RCC 7860 (cell line): Measurements from ENCODE around the gene CABLES1.

ENCODE experiments used
- DNase-seq: peaks from one replicate; pipeline ENCODE4 v3.0.0-alpha.2; 2015; ENCODE audit warnings: low spot score
- FAIRE-seq: peaks from 2 replicates; lab custom pipeline; 2012; peaks lifted over from hg19 to GRCh38; lab: Jason Lieb, UNC

The CABLES1 gene

DNA sequence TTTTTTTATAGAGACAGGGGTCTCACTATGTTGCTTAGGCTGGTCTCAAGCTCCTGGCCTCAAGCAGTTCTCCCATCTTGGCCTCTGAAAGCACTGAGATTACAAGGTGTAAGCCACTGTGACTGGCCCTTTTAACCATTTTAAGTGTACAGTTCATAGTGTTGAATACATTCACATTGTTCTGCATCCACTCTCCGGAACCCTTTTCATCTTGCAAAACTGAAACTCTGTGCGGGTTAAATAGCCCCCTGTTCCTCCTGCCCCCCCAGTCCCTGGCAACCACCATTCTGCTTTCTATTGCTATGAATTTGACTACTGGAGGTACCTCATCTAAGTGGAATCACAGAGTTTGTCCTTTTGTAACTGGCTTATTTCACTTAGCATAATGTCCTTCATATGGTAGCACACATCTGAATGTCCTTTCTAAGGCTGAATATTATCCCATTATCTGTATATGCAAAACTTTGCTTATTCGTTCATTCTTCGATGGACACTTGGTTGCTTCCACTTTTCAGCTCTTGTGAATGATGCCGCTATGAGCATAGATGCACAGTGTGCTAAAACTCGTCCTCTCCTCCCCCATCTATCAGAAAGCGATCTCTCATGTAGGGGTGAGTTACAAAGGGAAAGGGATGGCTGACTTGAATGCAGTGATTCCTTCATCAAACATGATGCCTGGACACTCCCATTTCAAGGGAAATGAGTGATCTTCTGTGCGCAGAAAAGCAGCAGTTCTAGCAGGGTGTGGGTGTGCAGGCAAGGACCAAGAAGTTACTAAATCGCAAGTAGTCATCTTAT is 30.2 kb downstream of the CABLES1 start:
- DNase-seq (no peak), FAIRE-seq (no peak)

DNA sequence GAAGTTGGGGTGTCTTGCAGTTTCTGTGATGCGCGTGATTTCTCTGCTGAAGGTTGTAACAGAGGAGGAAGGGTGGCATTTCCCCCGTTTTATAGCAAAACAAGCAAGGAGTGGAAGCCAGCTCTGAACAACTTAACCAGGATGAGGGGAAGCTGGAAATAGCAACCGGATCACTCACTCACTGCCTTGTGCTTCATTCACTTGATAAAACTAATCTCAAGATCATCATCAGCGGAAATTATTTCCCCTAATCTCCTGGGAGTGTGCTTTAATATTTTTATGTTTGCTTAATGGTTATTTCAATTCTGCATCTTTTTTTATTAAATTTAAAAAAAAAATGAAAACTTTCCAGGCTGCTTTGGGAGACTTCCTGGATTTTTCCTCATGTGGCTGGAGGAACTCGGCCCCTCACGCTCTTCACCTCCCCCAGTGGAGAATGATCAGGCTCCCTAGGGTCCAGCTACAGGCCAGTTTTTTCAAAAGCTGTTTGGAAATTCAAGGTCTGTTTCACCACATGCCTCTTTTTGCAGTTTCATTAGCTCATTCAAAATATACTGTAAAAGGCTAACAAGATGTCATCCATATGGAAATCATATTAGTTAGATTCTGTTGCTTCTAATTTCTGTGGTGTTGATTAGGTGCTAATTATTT is 31.7 kb downstream of the CABLES1 start:
- no peak for FAIRE-seq

DNA sequence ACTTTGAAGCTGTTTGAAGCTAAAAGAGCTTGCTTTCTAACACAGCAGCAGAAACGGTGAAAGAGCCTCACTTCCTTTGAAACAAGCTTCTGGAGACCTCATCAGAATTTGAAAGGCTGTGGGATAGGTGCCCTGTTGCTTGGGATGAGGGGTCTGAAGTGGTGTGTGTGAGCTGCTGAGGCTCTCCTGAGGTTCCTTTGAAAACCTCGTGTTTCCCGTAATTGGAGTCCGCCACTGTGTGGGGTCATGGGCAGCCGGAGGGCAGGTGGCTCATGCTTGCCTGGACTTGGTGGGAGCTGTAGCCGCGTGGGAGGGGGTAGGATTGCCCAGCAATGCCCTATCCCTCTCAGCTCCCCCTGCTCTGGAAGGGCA is 34.4 kb downstream of the CABLES1 start:
- DNase-seq (no peak), FAIRE-seq (no peak)

More for the DNA sequence above, 31.7 kb downstream of the CABLES1 start:
- no peak for DNase-seq

DNA sequence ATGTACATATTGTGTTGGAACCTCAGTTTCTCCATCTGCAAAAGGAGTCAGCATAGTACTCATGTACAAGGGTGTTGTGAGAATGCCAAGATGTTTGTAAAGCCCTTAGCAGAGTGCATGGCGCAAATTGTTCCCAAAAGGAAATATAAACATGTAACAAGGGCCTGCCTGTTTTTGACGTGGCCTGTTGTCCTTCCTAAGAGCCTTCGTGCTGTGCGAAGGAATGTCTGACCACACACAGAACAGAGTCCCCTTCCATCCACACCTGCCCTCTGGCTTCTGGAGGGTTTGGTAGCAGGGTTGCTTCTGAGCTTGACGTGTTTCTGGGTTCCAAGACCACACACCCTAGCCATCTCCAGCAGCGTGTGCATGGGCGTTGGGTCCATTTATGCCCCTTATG is 34.9 kb downstream of the CABLES1 start:
- FAIRE-seq (no peak), DNase-seq (no peak)

DNA sequence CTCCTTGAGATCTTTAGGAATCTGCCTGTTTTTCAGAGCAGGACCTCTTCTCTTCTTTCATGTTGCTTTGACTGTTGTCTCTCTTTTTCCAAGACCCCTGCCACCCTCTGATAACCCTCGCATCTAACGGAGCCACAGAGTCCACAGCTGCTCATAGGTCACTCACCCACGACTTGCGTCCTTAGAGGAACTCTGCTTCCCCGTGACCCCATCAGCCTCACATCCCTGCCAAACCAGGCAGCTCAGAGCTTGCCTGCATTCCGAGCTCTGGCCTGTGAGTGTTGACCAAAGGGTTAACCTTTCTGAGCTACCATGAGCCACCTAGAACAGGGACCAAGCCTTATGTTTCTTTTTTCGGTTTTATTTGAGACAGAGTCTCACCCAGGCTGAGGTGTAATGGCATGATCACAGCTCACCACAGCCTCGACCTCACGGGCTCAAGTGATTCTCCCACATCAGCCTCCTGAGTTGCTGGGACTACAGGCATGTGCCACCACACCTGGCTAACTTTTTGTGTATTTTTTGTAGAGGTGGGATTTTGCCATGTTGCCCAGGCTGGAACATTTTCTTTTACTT is 36.4 kb downstream of the CABLES1 start:
- FAIRE-seq = no peak
- DNase-seq = no peak

DNA sequence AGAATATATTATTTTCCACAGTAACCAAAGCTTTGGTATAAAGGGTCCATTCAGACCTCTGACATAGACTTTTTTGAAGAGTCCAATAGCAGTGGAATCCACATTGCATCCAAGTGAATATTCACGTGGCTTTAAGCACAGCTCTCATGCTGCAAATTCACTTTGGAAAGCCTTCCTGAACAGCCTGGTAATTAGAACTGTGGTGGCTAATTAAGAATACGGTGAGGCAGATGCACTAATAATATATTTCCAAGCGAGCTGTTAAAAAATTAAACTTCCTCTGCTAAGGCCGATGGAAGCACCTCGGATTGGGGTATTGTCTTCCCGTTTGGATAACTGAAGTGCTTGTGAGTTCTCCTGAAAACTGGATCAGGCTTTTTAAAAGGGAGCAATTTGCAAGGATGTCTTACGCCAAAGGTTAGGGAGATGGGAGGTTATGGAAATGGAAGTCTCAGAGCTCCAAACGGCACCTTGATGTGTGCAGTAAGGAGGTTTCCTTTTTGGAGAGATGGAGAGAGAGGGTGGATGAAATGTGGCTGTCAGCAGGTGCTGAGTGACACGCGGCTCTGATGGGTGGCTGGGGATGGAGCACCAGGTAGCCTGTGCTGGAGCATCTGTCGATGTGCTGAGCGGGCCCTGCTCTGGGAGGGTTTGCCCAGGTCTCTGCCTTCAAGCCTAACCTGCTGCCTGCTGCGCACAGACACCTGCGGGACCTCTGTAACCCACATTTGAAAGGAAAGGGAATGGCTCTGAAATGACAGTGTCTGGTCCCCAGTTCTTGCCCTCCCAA is 37.5 kb downstream of the CABLES1 start:
- DNase-seq (no peak), FAIRE-seq (no peak)

DNA sequence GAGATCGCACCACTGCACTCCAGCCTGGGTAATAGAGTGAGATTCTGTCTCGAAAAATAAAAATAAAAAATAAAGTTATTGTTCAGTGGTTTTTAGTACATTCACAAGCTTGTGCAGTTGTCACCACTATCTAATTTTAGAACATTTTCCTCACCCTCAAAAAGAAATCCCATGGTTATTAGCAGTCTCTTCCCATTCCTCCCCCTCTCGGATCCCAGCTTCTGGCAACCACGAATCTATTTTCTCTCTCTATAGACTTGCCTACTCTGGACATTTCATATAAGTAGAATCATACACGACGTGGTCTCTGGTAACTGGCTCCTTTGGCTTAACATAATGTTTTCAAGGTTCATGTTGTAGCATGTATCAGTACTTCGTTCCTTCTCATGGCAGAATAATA is 38.6 kb downstream of the CABLES1 start:
- DNase-seq = no peak
- FAIRE-seq = no peak

DNA sequence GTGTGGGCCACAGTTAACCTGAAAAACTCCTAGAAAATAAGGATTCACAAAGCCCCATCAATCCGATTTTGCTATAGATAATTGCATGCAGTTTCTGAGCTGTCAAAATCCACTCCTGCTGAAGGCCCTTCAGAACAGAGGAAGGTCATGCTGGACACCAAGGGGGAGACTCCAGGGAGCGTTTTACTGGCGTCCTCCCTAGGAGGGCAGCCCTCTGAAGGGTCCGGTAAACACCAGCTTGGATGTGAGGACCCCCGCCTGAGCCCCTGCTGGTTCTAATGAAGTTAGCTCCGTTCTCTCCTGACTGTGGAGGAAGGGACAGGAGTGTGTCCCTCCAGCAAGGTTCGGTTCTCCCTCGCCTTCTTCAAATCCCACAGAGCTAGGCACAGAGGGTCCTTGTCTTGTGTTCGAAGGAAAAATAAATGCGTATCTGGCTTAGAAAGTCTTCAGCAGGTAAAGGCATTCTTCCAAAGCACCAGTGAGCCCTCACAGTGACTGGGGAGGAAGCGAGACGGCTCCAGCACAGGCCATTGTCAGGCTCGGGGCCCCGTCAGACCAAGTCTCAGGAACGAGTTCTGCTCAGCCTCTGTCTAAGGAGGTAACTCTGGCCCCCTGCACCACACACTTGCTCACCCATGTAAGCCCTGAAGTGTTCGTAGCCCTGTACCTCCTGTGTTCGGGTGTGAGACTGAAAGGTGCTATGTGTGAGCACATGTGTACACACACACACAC is 41.6 kb downstream of the CABLES1 start:
- DNase-seq (no peak), FAIRE-seq (no peak)

DNA sequence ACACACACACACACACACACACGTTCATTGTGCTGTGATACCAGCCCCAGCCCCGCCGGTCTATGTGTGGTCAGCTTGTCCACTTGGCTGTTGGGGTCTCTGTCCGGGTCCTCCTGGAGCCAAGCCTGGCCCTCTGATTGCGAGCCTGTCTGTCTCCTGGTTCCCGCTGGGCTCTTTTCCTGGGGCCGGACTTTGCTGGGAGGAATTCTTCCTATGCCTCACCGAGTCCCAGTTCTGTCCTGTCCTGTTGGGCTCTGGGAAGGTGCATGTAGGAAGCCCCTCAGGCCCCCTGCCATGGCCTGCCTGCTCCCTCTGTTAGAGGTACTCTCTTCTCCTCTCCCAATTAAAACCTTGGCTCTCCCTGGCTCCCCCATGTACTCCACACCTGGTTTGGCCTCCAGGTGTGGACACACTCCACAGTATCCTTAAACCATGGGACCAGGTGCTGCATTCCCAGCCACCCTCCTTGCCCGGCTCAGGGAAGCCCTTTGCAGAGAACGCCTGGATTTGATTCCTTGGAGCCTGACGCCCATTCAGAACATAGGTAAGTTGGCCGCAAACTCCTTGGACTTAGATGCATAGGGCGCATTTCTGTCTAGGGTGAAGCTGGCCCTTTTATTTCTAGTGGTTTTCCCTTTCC is 42.3 kb downstream of the CABLES1 start:
- no peak for FAIRE-seq

DNA sequence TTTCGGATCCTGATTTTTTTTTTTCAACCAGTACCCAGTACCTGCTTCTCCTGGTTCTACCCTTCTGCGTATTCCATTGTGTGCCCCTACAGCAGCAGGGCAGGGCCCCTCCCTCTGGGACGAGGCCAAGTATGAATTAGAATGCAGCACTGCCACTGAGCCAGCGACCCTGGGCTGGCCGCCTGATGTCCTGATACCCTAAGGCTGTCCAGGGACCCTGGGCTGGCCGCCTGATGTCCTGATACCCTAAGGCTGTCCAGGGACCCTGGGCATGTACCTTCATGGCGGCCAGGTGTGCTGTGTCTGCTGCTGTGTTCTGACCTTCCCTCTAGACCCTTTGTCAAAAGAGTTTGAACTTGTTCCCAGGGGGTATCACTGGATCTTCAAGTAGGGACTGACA is 42.9 kb downstream of the CABLES1 start:
- no peak for FAIRE-seq
- DNase-seq = no peak

More for the DNA sequence above, 42.3 kb downstream of the CABLES1 start:
- no peak for DNase-seq

DNA sequence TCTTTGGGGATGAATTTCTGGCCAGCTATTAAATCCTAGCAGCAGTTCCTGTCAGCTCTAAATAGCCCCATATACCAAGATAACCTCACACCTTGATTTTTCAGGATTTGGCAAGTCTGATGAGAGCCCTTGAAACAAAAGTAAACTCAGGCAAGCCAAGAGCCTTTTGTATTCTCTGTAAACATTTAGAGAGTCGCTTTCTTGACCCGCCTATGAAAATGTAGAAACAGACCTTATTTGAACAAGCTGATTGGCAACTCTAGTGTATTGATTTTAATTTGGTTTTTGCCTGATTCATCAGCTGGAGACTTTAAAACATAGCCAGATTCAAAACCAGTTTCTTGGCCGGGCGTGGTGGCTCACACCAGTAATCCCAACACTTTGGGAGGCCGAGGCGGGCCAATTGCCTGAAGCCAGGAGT is 43.4 kb downstream of the CABLES1 start:
- FAIRE-seq = no peak

DNA sequence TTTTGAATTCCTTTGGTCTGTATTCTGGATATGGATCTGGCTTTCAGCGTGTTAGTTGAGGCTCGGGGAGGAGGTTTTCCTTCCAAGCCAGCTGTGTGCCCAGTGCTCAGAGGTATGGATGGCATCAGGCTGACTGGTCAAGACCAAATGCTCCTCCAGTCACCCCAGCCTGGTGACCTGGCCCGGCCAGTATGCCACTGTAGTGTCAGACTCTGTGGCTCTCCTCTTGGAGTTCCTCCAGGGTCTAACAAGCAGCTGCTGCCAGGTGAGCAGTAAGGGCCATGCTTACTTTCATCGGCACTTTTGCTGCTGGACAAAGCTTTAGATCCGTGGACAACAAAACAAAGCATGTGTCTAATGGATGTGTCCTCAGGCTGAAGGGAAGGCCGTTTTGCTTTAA is 44.1 kb downstream of the CABLES1 start:
- FAIRE-seq (no peak), DNase-seq (no peak)

More for the DNA sequence above, 43.4 kb downstream of the CABLES1 start:
- DNase-seq = no peak

DNA sequence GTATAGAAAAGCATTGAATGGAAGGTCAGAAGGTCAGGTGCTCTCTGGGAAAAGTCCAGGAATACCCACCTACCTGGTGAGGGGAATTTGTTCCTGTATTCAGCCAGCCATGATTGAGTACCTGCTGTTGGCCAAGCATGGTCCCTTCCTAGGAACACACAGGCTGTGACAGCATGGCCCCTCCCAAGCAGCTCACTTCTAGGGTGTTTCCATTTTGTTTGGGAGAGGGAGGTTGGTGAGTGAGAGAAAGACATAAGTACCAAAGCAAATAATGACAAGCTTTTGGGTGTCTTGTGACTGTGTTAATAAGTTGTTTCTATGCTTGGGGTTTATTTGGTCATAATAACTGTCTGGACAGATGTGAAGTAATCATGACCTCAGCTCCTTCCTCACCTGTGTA is 46.3 kb downstream of the CABLES1 start:
- FAIRE-seq (no peak), DNase-seq (no peak)

DNA sequence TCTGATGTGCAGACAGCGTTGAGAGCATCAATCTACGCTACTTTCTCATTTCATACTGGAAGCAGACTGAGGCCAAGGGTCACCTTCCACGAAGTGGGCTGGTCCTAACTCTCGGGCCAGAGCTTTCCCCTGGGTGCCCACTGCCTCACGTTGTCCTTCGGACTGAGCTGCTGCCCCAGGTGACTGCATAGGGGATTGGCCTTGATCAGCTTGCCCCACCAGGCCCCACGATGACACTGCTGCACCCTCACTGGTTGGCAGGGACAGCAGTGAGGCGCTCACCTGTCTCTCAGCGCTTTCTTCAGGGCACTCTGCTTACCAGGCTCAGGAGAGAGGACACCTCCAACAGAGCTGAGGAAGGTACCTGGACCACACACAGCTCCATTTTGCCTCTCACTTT is 47.3 kb downstream of the CABLES1 start:
- no peak for FAIRE-seq
- no peak for DNase-seq

DNA sequence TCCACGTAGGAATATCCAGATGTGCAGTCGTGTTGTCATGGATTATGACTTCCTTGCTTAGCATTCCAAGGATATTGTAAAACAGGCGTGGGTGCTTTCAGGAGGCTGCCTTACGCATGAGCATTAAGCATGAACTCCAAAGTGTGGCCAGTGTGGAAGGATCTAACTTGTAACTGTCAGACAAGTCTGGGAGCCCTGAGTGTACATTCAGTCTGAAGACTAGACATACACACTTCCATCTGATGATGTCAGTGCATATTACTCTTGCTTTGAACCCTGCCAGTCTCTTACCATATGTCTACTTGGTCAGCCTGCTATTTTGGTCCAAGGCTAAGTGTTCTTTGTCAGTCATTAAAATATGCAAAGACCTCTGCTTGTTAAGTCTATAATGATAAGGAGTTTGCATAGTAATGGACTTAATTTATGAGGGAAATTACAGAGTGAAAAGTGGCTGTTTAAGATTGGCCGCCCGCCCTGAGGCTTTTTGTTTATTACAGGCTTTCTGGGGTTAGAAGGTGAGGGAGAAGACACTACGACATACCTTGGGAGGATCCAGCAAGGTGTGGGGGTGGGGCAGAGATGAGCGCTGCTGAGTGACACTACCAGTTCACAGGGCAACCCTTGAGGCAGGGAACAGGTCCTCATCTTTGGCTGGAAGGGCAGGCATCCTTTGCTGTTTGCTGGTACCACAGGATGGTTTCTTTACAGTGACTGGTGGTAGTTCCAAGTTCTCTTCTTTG is 48.3 kb downstream of the CABLES1 start:
- FAIRE-seq = no peak
- DNase-seq = no peak

DNA sequence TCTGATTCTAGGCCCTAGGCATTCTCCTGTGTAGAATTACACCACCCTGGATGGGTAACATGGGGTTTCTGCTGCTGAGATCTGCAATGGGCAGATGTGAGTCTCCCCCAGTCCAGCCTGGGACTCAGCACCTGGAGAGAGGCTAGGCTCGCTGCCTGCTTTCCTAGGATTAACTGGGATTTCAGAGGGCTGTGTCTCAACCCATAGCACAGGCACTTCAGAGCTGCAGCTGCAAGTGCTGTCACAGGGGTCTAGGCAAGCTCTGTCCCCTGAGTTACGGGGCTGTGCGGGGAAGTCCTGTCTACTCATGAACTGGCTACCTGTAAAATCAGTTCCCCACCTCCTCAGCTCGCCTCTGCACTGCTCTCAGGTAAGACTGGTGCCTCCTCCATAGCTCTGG is 51.5 kb downstream of the CABLES1 start:
- no peak for FAIRE-seq
- DNase-seq = no peak

DNA sequence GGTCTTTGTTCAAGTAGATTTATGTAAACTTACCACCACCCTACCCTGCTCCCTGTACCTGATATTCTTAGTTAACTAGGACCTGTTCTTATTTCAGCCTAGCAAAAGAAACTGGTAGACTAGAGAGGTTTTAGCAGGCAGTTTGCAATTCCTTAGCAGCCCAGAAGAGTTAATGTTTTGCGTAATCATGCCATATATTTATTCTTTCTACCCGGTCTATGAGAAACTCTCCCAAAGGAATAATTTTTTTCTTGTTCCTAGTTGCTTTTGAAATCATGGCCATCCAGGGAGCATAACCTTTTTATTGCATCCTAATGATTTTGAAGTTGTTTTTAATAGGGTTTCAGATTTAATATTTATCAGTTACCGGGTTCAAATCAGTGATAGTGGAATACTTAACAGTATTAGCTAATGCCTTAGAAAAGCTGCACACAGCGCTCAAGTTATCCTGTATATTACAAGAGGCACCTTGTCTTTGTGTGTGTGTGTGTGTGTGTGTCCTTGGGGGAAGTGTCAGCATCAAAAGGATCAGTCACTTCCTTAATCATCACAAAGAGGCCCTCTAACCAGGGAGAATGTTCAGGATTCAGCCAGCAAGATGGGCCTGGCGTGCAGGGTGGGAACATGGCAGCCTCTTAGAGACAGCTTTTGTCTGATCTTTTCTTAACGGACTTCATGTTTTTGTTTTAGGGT is 52.9 kb downstream of the CABLES1 start:
- FAIRE-seq = no peak
- no peak for DNase-seq

DNA sequence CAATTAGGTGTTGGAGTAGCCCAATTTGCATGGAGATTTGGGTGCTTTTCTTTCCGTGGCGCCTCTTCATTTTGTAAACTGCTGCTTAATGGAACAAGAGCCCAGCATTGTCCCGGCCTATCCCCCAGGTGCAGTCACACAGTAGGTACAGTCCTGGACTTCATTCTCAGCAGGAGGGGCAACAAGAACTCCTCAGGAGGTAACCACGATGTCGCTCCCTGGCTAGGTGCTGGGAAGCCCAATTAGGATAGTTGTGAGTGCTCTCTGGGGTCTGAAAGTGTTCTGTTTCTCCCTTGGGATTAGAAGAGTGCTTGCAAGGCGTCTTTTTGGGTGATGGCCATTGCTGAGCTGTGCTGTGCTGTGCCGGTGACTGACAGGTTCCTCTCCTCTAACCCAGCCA is 53.8 kb downstream of the CABLES1 start:
- no peak for FAIRE-seq
- no peak for DNase-seq
